HG03095 (cell line): ENCODE results near the gene GPC6.

ENCODE experiments used
- ATAC-seq: cut with Tn5 transposase; IDR thresholded peaks from one replicate; pipeline ENCODE4 v1.9.1; 2021; ENCODE audit warnings: moderate library complexity; ENCODE audit not compliant: unreplicated experiment

GPC6 gene

GRCh38 chr13:94009701-94010100 lies 783.1 kb downstream of the GPC6 start:
- ATAC-seq: no peak

- ATAC-seq: no peak
Measured at GRCh38 chr13:94014461-94014860, 787.9 kb downstream of the GPC6 start.

- ATAC-seq: no peak
Measured at GRCh38 chr13:94020426-94020825, 793.8 kb downstream of the GPC6 start.

- no peak for ATAC-seq
Measured at GRCh38 chr13:94020833-94021232, 794.2 kb downstream of the GPC6 start.

- ATAC-seq: no peak
Measured at GRCh38 chr13:94028234-94028633, 801.6 kb downstream of the GPC6 start.

- ATAC-seq: no peak
Measured at GRCh38 chr13:94028650-94029049, 802.0 kb downstream of the GPC6 start.

- no peak for ATAC-seq
Measured at GRCh38 chr13:94030415-94031119, 804.0 kb downstream of the GPC6 start.

- ATAC-seq: no peak
Measured at GRCh38 chr13:94031609-94032008, 805.0 kb downstream of the GPC6 start.

GRCh38 chr13:94033098-94033497 lies 806.5 kb downstream of the GPC6 start:
- no peak for ATAC-seq

GRCh38 chr13:94033830-94034642 lies 807.4 kb downstream of the GPC6 start:
- ATAC-seq: no peak

- no peak for ATAC-seq
Measured at GRCh38 chr13:94050039-94050438, 823.4 kb downstream of the GPC6 start.

GRCh38 chr13:94050686-94051085 lies 824.1 kb downstream of the GPC6 start:
- no peak for ATAC-seq

- ATAC-seq: no peak
Measured at GRCh38 chr13:94053986-94054593, 827.5 kb downstream of the GPC6 start.

- ATAC-seq: no peak
Measured at GRCh38 chr13:94056362-94056990, 829.9 kb downstream of the GPC6 start.

- no peak for ATAC-seq
Measured at GRCh38 chr13:94057618-94058186, 831.1 kb downstream of the GPC6 start.

GRCh38 chr13:94058821-94059360 lies 832.3 kb downstream of the GPC6 start:
- ATAC-seq: no peak

GRCh38 chr13:94061301-94061700 lies 834.7 kb downstream of the GPC6 start:
- no peak for ATAC-seq

GRCh38 chr13:94063096-94063495 lies 836.5 kb downstream of the GPC6 start:
- ATAC-seq: no peak

- no peak for ATAC-seq
Measured at GRCh38 chr13:94063848-94064247, 837.2 kb downstream of the GPC6 start.

GRCh38 chr13:94065741-94066140 lies 839.1 kb downstream of the GPC6 start:
- ATAC-seq: no peak
